Stimulated activated memory B cell treated with anti-CD40 and anti-IgM and Interleukin-4, amounts not matched to agents 10 μg/mL and 1 μg/mL and 100 μg/mL, for 72 hours (primary cell): ENCODE measurements around the gene LSM10.

ENCODE experiments used
- ATAC-seq: fragments of 150-1000 bp; cut with Tn5 transposase; 2 replicates; pipeline ENCODE4 v1.10.0; 2021
- H3K27ac Mint-ChIP-seq: one replicate; pipeline ENCODE4 v1.8.0; 2022; ENCODE audit warnings: mild to moderate bottlenecking, mixed read lengths
- H3K27me3 Mint-ChIP-seq: one replicate; pipeline ENCODE4 v1.8.0; 2022; ENCODE audit warnings: mixed read lengths
- H3K36me3 Mint-ChIP-seq: one replicate; pipeline ENCODE4 v1.8.0; 2022; ENCODE audit warnings: mixed read lengths
- H3K4me1 Mint-ChIP-seq: one replicate; pipeline ENCODE4 v1.8.0; 2022; ENCODE audit warnings: mixed read lengths
- H3K4me3 Mint-ChIP-seq: one replicate; pipeline ENCODE4 v1.8.0; 2022; ENCODE audit warnings: mild to moderate bottlenecking, moderate library complexity, mixed read lengths
- H3K9me3 Mint-ChIP-seq: one replicate; pipeline ENCODE4 v1.8.0; 2022; ENCODE audit warnings: mixed read lengths

LSM10 gene

DNA sequence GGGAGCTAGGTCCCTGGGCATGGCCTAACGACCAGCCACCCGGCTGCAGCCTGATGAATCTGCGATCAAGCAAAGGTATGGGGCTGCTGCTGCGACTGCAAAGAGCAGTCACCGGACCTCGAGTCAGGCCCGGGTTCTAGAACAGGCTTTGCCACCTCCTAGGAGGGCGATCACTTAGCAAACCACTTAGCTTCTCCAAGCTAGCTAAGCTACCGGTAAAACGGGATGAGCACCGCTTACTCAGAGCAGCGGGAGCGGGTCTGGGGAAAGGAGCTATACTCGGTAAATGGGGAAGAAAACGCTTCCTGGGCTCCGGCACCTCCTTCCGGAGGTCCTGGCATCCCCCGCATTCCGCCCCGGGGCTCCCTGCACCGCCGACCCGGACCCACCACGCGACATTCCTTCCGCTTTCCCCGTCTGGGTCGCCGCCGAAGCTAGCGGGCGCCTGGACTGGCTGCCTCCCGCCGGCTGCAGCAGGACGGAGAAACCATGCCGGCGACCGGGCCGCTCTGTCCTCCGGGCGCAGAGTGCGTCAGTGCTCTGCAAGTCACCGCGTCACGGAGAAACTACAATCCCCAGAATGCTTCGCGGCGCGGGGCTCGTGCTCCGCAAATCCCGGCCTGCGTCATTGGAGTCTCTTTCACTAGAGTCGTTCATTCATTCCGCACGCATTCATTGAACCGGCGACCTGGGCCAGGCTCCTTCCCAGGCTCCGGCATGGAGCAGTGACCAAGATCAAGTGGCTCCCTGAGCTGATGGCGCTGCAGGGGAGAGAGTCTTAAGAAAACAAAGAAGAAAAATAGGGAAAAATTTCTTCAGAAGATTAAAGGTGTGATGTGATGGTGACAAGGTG lies at the start of gene LSM10:
TSS of gene LSM10 (minus strand) at position 531 of the 853 bp plus-strand sequence. CDS start 3,779 bp downstream, outside the sequence.
- Mint-ChIP-seq H3K4me1 (peaks cover 54% of the 10 kb centered on the region), H3K4me3 (peak within 1 kb of the TSS; percentile 99), H3K27me3 (no peaks in the 10 kb centered on the region), H3K36me3 (peaks cover 7% of the 10 kb centered on the region), H3K27ac (peak within 1 kb of the TSS; percentile 97), H3K9me3 (no peaks in the 10 kb centered on the region)
- peak; percentile 91 for ATAC-seq

DNA sequence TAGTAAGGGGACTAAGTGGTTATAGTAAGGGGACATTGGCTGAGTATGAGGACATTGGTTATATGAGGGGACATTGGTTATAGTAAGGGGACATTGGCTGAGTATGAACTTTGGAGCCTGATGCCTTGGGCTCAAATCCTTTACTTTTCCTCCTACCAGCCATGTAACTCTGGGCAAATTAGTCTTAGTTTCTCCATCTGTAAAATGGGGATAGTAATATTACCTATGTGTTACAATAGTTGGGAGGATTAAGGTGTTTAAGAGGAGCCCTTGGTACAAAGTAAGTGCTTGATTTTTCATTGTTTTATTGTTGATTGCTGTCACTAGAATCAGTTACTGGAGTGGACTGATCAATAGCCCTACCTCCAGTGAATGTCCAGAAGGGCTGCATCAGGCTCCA lies 49.7 kb upstream of the LSM10 start:
- H3K27ac Mint-ChIP-seq: no peak overlapping the region
- ATAC-seq: no peak
- H3K4me1 Mint-ChIP-seq: peaks cover 14% of the 10 kb centered on the region
- H3K4me3 Mint-ChIP-seq: no peak overlapping the region
- no peaks in the 10 kb centered on the region for H3K9me3 Mint-ChIP-seq
- no peaks in the 10 kb centered on the region for H3K27me3 Mint-ChIP-seq
- H3K36me3 Mint-ChIP-seq: no peaks in the 10 kb centered on the region

DNA sequence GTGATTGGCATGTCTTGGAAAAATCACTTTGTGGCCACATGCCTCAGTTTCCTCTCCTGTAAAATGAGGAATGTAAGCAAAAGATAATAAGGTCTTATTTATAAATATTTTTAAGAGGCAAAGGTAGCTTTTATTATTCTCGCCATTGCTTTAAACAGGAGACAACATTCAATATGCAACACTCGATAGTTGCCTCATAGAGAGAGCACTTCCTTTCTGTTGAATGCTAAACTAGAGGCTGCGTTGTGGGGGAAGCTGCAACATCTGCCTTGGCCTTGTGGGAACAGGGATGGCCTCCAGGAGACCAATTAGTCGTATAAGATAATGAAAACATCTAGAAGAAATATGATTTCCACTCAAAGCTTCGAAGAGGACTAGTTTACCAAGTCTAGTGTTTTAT lies 49.0 kb upstream of the LSM10 start:
- ATAC-seq: no peak
- Mint-ChIP-seq H3K36me3 (no peaks in the 10 kb centered on the region), H3K4me3 (no peak overlapping the region), H3K4me1 (peaks cover 13% of the 10 kb centered on the region), H3K27ac (no peak overlapping the region), H3K9me3 (no peaks in the 10 kb centered on the region), H3K27me3 (no peaks in the 10 kb centered on the region)

DNA sequence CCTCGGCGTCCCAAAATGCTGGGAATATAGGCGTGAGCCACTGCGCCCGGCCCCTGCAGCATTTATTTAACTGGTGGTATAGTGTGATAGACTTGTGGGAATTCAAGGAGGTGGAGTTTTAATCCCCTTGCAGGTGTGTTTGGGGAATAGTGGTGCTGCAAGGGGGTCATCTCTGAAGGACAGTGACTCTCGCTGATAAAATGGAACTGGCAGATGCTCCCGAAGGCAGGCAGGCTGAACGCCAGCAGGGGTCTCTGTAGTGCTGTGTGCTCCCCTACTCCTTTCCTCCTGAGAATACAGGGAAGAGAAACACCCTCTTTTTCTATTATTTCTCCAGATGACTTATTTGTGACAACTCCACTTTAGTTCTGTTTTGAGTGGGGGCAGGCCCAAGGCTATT lies 48.6 kb upstream of the LSM10 start:
- H3K4me3 Mint-ChIP-seq: no peak overlapping the region
- peaks cover 8% of the 10 kb centered on the region for H3K4me1 Mint-ChIP-seq
- H3K27ac Mint-ChIP-seq: no peak overlapping the region
- no peaks in the 10 kb centered on the region for H3K9me3 Mint-ChIP-seq
- H3K36me3 Mint-ChIP-seq: no peaks in the 10 kb centered on the region
- H3K27me3 Mint-ChIP-seq: no peaks in the 10 kb centered on the region
- no peak for ATAC-seq

DNA sequence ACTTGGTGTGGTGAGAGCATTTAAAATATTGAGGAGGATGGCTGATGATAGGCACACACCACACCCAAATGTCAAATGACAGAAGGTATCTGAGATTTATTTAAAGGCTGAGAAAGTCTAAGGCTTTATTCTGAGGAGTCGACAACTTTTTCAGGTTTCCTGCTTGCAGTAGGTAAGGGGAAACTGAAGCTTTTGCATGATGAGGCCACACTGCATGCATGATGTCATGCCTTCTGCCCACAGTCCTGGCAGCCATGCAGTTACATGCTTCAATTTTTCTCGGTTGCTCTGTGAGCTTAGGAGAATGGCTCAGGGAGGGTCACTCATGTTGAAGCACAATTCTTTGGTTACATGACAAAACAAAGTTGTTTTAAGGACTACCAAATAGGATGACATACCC lies 45.6 kb upstream of the LSM10 start:
- no peak for ATAC-seq
- H3K4me3 Mint-ChIP-seq: no peak overlapping the region
- no peaks in the 10 kb centered on the region for H3K9me3 Mint-ChIP-seq
- H3K4me1 Mint-ChIP-seq: no peaks in the 10 kb centered on the region
- H3K27me3 Mint-ChIP-seq: no peaks in the 10 kb centered on the region
- H3K36me3 Mint-ChIP-seq: no peaks in the 10 kb centered on the region
- H3K27ac Mint-ChIP-seq: no peak overlapping the region

DNA sequence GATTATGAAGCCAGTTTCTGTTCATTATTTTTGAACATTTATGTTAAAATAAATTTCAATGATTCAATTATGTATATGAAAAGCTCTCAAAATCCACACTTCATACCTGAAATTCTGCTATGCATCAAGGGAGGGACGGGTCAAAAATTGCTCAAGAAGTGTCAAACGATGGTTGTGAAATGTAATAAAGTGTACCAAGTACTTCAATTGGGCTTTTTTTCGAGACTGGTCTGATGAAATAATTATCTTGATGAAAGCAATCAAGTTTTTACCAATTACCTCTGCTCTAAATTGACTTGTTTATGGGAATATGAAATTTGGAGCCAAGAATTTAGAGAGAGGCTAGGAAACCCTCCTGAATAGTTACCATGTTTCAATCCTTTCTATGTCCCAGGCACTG lies 44.6 kb upstream of the LSM10 start:
- Mint-ChIP-seq H3K9me3 (no peaks in the 10 kb centered on the region), H3K27me3 (no peaks in the 10 kb centered on the region), H3K36me3 (no peaks in the 10 kb centered on the region), H3K27ac (no peak overlapping the region), H3K4me3 (no peak overlapping the region), H3K4me1 (no peaks in the 10 kb centered on the region)
- no peak for ATAC-seq

DNA sequence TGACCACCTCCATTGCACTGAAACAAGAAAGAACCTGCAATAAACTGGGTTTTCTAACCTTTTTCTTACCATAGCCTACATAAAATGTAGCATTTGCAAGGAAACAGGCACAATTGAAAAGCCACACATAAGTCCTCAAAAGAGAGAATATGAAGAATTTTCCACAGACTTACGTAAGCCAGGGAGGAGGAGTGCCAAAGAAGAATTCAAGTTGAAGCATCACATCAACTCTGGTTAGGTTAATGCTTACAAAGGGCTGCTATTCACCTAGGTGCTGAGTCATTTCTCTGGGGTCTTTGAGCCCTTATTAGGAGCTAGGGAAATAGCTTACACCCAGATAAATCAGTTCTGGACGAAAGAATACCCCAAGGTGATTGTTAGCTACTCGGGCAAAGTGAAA lies 42.9 kb upstream of the LSM10 start:
- H3K36me3 Mint-ChIP-seq: no peaks in the 10 kb centered on the region

DNA sequence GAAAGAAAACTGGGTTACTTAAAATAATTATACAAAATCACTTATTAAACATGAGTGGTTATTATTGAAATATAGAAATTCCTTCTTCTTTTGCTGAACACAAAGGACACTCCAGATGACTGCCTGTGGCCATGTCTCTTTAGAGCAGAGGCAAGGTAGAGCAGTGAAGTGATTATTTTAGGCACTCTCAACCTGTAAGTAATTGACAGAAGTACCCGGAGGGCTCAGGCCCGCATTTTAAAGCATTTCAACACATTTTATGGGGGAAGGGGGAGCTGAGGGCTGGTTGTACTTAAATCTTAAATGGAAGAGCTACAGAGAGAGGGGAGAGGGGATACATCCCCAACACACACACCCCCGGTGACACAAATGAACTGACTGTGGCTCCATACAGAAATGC lies 42.3 kb upstream of the LSM10 start:
- Mint-ChIP-seq H3K27ac (no peak overlapping the region), H3K4me1 (no peaks in the 10 kb centered on the region), H3K36me3 (no peaks in the 10 kb centered on the region), H3K9me3 (no peaks in the 10 kb centered on the region), H3K27me3 (no peaks in the 10 kb centered on the region), H3K4me3 (no peak overlapping the region)
- no peak for ATAC-seq

More for the DNA sequence above, 42.9 kb upstream of the LSM10 start:
- Mint-ChIP-seq H3K27ac (no peak overlapping the region), H3K9me3 (no peaks in the 10 kb centered on the region), H3K4me3 (no peak overlapping the region), H3K4me1 (no peaks in the 10 kb centered on the region), H3K27me3 (no peaks in the 10 kb centered on the region)
- ATAC-seq: no peak

DNA sequence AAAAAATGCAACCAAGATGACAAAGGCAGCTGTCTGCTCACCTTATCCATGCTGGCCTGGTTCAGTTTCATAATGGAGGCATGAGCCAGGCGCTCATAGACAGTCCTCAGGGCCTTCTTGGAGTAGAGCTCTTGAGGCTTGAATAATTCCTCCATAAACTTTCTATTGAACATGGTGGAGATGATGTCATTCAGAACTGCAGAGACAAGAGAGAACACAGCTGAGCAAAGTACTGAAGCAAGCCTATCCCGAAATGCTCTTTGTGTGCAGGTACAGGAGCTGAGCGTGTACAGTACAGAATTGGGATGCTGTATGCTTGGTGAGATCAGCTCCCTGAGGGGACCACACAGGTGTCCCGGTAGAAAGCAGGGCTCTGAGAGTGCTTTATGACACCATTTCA lies 41.0 kb upstream of the LSM10 start:
- Mint-ChIP-seq H3K27me3 (no peaks in the 10 kb centered on the region), H3K36me3 (no peaks in the 10 kb centered on the region), H3K9me3 (no peaks in the 10 kb centered on the region), H3K27ac (no peak overlapping the region), H3K4me1 (no peaks in the 10 kb centered on the region), H3K4me3 (no peak overlapping the region)
- ATAC-seq: no peak

DNA sequence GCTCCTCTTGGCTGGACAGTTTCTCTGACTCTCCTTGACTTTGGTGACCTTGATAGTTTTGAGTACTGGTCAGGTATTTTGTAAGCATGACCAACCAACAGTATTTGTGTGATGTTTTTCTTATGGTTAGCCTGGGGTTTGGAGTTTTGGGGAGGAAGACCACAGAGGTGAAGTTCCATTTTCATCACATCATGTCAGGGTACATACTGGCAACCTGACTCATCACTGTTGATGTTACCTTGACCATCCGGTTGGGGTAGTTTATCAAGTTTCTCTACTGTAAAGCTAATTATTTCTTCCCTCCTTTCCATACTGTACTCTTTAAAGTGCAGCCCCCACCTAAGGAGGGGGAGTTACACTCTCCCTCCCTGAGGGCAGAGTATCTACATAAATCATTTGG lies 39.1 kb upstream of the LSM10 start:
- Mint-ChIP-seq H3K4me3 (no peak overlapping the region), H3K27me3 (no peaks in the 10 kb centered on the region), H3K4me1 (no peaks in the 10 kb centered on the region), H3K36me3 (no peaks in the 10 kb centered on the region), H3K27ac (no peak overlapping the region), H3K9me3 (no peaks in the 10 kb centered on the region)
- ATAC-seq: no peak

DNA sequence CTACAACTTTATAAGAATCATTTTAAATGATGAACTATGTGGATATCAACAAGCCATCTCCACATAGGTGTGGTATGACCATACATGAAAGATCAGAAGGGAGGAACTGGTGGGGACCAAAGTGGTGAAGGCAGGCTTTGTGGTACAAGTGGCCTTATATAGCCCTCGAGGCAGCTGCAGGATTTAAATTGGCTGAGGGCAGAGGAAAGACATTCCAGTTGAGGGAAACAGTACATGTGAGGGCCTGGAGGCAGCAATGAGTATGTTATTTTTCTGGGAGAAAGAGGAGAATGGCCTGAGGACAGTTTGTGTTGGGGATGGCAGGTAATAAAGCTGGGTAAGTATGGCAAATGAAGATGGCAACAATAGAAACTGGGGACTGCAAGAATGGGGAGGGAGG lies 35.4 kb upstream of the LSM10 start:
- Mint-ChIP-seq H3K9me3 (no peaks in the 10 kb centered on the region), H3K4me1 (no peaks in the 10 kb centered on the region), H3K27ac (no peak overlapping the region), H3K27me3 (no peaks in the 10 kb centered on the region), H3K36me3 (peaks cover 11% of the 10 kb centered on the region), H3K4me3 (no peak overlapping the region)
- no peak for ATAC-seq

DNA sequence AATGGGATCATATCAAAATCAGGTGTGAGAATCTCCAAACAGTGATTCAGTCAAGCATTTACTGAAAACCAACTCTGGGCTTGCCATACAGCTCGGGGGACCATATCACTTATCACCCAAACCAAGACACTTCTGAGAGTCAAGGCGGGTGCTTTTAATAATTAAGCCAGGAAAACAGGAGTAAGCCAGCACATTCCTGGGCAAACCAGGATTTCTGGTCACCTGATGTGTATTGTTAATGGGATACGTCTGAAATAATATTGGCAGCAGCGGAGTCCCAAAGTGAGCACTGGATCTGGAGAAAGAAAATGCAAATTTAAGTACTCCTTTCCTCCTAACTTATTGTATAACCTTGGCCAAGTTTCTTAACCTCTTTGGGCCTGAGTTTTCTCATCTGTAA lies 34.9 kb upstream of the LSM10 start:
- Mint-ChIP-seq H3K9me3 (no peaks in the 10 kb centered on the region), H3K4me3 (no peak overlapping the region), H3K27ac (no peak overlapping the region), H3K4me1 (no peaks in the 10 kb centered on the region), H3K27me3 (no peaks in the 10 kb centered on the region), H3K36me3 (peaks cover 11% of the 10 kb centered on the region)
- no peak for ATAC-seq

DNA sequence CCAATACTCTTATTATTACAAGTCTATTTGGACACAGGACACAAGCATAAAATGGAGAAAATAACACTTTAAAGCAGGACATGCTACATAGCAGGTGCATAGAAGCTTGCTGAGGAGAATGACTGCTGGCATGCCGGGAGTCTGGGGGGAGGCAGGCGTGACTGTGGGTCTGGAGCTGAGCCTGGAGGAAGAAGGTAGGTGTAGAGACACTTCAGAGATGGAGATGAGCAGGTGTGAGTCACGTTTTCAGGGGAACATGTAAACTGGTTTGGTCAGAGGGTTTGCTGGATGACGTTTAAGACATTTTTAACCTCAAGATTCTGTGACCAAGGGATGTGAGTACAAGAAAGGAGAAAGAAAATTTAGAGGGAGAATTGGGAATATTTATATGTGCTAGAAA lies 28.1 kb upstream of the LSM10 start:
- H3K27ac Mint-ChIP-seq: no peak overlapping the region
- no peaks in the 10 kb centered on the region for H3K9me3 Mint-ChIP-seq
- H3K27me3 Mint-ChIP-seq: no peaks in the 10 kb centered on the region
- ATAC-seq: no peak
- peaks cover 7% of the 10 kb centered on the region for H3K4me1 Mint-ChIP-seq
- H3K36me3 Mint-ChIP-seq: peaks cover 1% of the 10 kb centered on the region
- H3K4me3 Mint-ChIP-seq: no peak overlapping the region

DNA sequence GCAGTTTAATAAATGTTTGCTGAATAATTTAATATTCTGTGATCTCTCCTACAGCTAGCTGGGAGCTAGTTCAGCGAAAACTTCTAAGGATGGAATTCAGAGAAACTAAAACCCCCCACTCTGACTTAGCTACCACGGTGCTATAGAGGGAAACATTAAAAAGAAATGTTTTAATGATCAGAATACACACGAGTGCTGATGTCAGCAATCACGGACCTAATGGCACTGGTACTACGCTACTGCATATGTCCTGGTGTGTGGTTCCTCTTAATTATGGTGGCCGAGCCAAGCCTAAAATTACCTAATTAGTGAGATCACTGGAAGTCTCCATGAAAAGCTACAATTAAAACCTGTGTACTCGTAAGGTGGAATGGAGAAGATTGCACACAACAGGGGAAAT lies 23.9 kb upstream of the LSM10 start:
- no peaks in the 10 kb centered on the region for H3K9me3 Mint-ChIP-seq
- H3K36me3 Mint-ChIP-seq: no peaks in the 10 kb centered on the region
- ATAC-seq: no peak
- no peaks in the 10 kb centered on the region for H3K27me3 Mint-ChIP-seq
- peaks cover 12% of the 10 kb centered on the region for H3K4me1 Mint-ChIP-seq
- H3K4me3 Mint-ChIP-seq: no peak overlapping the region
- H3K27ac Mint-ChIP-seq: peak overlapping the region; percentile 76

DNA sequence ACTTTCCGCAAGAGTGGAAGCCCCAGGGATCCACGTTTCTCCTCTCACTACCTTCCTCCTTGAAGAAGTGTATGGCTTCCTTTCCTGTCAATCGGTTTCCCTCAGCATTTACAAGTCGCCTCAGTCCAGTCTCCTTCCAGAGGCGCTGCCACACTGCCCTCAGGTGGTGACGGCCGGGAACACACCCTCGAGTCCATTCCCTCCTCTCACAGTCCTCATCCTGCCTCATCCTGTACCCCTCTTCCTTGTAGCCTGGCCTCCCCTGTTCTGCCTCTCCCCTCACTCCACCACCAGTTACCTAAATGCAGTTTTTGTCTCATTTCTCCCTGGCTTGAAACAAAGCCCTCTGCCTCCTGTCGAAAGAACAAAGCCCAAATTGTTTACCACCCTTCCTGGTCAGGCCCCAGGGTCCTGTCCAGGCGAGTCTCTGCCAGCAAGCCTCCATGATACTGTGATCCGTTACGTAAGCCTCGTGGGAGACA lies 23.2 kb upstream of the LSM10 start:
- peak overlapping the region; percentile 76 for H3K27ac Mint-ChIP-seq
- ATAC-seq: peak; percentile 88
- no peaks in the 10 kb centered on the region for H3K36me3 Mint-ChIP-seq
- no peaks in the 10 kb centered on the region for H3K27me3 Mint-ChIP-seq
- H3K4me3 Mint-ChIP-seq: no peak overlapping the region
- H3K4me1 Mint-ChIP-seq: peaks cover 12% of the 10 kb centered on the region
- H3K9me3 Mint-ChIP-seq: no peaks in the 10 kb centered on the region

DNA sequence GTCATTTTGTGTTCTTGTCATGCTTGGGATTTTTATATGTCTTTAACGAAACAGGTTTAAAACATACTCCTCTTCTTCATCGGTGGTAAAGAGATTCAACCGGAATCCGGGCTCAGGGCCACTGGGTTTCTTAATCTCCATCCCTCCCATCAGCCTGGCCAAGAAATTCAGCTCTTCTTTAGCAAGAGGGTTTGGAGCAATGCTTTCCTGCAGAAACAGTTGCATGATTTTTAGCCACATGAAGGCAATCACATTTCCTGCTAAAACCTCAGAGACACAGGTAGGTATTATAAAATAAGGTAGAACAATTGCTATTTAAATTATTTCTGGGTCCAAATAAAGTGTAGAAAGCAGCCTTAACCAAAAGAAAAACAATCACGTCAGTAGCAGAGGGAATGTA lies 22.7 kb upstream of the LSM10 start:
- Mint-ChIP-seq H3K9me3 (no peaks in the 10 kb centered on the region), H3K4me1 (peaks cover 12% of the 10 kb centered on the region), H3K4me3 (no peak overlapping the region), H3K36me3 (no peaks in the 10 kb centered on the region), H3K27me3 (no peaks in the 10 kb centered on the region), H3K27ac (peak overlapping the region; percentile 76)
- ATAC-seq: no peak
